ENCODE data around the gene ZNF528.

DNA sequence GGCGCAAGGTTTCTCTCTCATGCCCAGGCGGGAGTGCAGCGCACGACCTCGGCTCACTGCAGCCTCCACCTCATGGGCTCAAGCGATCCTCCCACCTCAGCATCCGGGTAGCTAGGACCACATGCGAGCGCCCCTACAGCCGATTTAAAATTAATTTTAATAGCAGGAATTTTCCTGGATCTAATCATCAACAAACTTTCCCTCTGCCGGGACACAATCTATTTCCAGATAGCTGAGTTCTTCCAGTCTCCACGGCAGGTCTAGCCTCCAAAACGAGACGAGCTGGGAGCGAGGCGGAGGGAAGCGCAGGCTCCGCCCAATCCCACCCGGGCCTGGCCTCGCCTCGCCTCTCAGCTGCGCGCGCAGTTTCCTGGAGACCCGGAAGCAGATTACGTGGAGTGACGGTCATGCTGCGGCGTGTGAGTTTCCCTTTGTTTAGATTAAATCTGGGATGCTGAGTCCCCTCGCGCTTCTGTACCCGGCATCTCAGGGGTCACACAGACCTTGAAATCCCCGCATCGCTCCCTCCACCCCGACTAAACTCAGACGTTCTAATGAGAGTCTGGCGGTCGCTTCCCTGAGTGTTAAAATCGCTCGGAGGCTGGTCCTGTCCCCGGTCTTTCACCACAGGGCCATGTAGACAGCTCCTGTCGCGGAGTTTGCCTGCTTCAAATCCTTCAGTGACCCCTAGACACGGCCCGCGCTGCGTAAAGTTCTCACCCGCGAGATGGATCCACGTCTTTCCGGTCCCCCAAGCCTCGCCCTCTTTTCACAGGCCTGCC is 27.9 kb upstream of the ZNF528 start, which contains the start of gene ZNF880:
- no peak for TF ChIP-seq EZH2 (IDR thresholded peaks at IDR 0.05; ENCODE audit: insufficient read depth, poor library complexity, severe bottlenecking)
- TF ChIP-seq EZH2phosphoT487 (IDR thresholded peaks at IDR 0.05; ENCODE audit: insufficient read depth, low read depth): no peak
